DND-41 (cell line): ENCODE results near the gene TMEM106C.

Experiments
- ATAC-seq: fragments of 200-7000 bp; cut with Tn5 transposase; 3 replicates; pipeline ENCODE4 v1.9.1; 2021; ENCODE audit warnings: low read depth; ENCODE audit not compliant: insufficient read depth
- DNase-seq: peaks from one replicate; pipeline ENCODE4 v3.0.0-alpha.2; 2020
- H2AFZ ChIP-seq: 2 replicates; pipeline ENCODE4 v1.6.0; 2012; ENCODE audit warnings: low read depth, low read length
- H3K27ac ChIP-seq: 2 replicates; pipeline ENCODE4 v1.5.1; 2012; ENCODE audit warnings: low read length, inconsistent platforms
- H3K27me3 ChIP-seq: fragments of 200-600 bp; sonication (generic); 2 replicates; pipeline ENCODE4 v1.6.0; 2012; ENCODE audit warnings: low read length, mild to moderate bottlenecking, inconsistent platforms; ENCODE audit not compliant: insufficient read depth, poor library complexity
- H3K36me3 ChIP-seq: 2 replicates; pipeline ENCODE4 v1.5.1; 2012; ENCODE audit warnings: low read length, inconsistent platforms; ENCODE audit not compliant: insufficient read depth
- H3K4me1 ChIP-seq: 2 replicates; pipeline ENCODE4 v1.5.1; 2012; ENCODE audit warnings: mild to moderate bottlenecking, low read length; ENCODE audit not compliant: insufficient read depth
- H3K4me2 ChIP-seq: 2 replicates; pipeline ENCODE4 v1.6.0; 2012; ENCODE audit warnings: mild to moderate bottlenecking, moderate library complexity, low read length, inconsistent platforms; ENCODE audit not compliant: insufficient read depth
- H3K4me3 ChIP-seq, 2 experiments: fragments of 200-600 bp in 1 of 2; shearing (Covaris generic) in 1 of 2; 2 replicates each; pipeline ENCODE4 v1.5.1; 2012 to 2016; ENCODE audit warnings: inconsistent platforms in 2 of 2, low read length in 2 of 2, mild to moderate bottlenecking in 2 of 2, low read depth in 1 of 2, moderate library complexity in 1 of 2
- H3K79me2 ChIP-seq: 2 replicates; pipeline ENCODE4 v1.6.0; 2012; ENCODE audit warnings: low read length, inconsistent platforms; ENCODE audit not compliant: insufficient read depth
- H3K9ac ChIP-seq: 2 replicates; pipeline ENCODE4 v1.6.0; 2012; ENCODE audit warnings: low read depth, mild to moderate bottlenecking, inconsistent platforms, low read length, moderate library complexity
- H3K9me3 ChIP-seq: 2 replicates; pipeline ENCODE4 v1.5.1; 2012; ENCODE audit warnings: low read length, moderate library complexity, mild to moderate bottlenecking, inconsistent platforms; ENCODE audit not compliant: insufficient read depth, severe bottlenecking
- H4K20me1 ChIP-seq: 2 replicates; pipeline ENCODE4 v1.6.0; 2012; ENCODE audit warnings: low read length; ENCODE audit not compliant: insufficient read depth
- EZH2 ChIP-seq: IDR thresholded peaks from 3 replicates; pipeline ENCODE4 v1.6.1; 2012; ENCODE audit warnings: borderline replicate concordance, low read depth, mild to moderate bottlenecking, moderate library complexity, low read length, inconsistent platforms; ENCODE audit not compliant: severe bottlenecking
- TF ChIP-seq, protein P1 (sequence below): IDR thresholded peaks from 2 replicates; pipeline ENCODE4 v1.5.1; 2012; ENCODE audit warnings: borderline replicate concordance, low read length, moderate library complexity, mild to moderate bottlenecking; ENCODE audit not compliant: poor library complexity, severe bottlenecking; ENCODE audit errors: extremely low read depth

The TMEM106C gene

DNA sequence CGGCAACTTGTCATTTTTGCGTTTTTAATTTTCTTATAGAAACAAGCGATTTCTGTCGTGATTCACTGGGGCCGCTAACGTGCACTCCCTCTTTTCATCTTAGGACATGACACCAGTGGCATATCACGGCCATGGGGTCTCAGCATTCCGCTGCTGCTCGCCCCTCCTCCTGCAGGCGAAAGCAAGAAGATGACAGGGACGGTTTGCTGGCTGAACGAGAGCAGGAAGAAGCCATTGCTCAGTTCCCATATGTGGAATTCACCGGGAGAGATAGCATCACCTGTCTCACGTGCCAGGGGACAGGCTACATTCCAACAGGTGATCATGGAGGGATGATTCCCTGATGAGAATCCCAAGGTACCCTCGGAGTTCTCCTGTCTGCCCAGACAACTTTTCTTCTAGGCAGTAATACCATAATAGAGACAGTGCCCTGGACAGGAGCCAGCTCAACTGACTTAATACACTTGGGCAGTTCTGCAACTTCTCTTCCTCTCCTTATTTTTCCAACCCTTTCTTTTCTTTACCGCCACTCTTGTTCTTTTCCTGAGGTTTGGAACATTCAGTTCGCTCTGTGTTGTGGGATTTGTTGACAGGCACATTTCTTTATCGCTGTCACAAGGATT, 821 bp downstream of the TMEM106C start:
- H3K4me1 ChIP-seq: peaks cover 32% of the 10 kb centered on the region
- peak overlapping the region; percentile 86 for H3K27ac ChIP-seq

DNA sequence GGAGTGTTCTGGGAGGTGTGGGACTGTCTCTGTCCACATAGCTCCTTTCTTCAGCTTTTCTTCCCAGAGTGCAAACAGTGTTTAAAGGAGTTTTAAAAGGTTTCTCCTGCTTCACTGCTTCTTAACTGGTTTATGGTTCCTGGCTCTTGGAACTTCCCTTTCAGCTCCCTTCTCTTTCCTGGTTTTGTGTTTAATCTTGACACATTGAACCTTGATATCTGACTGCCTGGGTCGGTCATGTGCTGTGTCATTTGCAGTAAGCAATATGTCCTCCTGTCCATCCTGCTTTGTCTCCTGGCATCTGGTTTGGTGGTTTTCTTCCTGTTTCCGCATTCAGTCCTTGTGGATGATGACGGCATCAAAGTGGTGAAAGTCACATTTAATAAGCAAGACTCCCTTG, 2.2 kb downstream of the TMEM106C start:
- Histone ChIP-seq H3K27me3 (peaks cover 3% of the 10 kb centered on the region), H3K27ac (no peak overlapping the region), H3K4me3 (0 out of 4 replicates have a peak overlapping the region, but pooled peaks of 1 of the 2 experiments have one; percentile 89), H3K9me3 (no peaks in the 10 kb centered on the region), H3K4me2 (peak overlapping the region; percentile 95), H3K9ac (peak overlapping the region; percentile 84; the same call in 1 of the 2 replicates), H3K79me2 (peaks cover 26% of the 10 kb centered on the region), H3K36me3 (peaks cover 56% of the 10 kb centered on the region), H2AFZ (no peak overlapping the region), H4K20me1 (peaks cover 18% of the 10 kb centered on the region; the same call in 1 of the 2 replicates), H3K4me1 (peaks cover 32% of the 10 kb centered on the region)
- DNase-seq: no peak
- no peak for TF ChIP-seq EZH2
- TF ChIP-seq, protein P1, sequence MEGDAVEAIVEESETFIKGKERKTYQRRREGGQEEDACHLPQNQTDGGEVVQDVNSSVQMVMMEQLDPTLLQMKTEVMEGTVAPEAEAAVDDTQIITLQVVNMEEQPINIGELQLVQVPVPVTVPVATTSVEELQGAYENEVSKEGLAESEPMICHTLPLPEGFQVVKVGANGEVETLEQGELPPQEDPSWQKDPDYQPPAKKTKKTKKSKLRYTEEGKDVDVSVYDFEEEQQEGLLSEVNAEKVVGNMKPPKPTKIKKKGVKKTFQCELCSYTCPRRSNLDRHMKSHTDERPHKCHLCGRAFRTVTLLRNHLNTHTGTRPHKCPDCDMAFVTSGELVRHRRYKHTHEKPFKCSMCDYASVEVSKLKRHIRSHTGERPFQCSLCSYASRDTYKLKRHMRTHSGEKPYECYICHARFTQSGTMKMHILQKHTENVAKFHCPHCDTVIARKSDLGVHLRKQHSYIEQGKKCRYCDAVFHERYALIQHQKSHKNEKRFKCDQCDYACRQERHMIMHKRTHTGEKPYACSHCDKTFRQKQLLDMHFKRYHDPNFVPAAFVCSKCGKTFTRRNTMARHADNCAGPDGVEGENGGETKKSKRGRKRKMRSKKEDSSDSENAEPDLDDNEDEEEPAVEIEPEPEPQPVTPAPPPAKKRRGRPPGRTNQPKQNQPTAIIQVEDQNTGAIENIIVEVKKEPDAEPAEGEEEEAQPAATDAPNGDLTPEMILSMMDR: no peak
- ATAC-seq: no peak

More for the DNA sequence above, 821 bp downstream of the TMEM106C start:
- ATAC-seq (peak; percentile 25), DNase-seq (peak; percentile 43)
- Histone ChIP-seq H3K36me3 (peaks cover 52% of the 10 kb centered on the region), H3K4me2 (peak overlapping the region; percentile 95), H4K20me1 (peaks cover 18% of the 10 kb centered on the region; the same call in 1 of the 2 replicates), H3K27me3 (peaks cover 3% of the 10 kb centered on the region), H3K79me2 (peaks cover 26% of the 10 kb centered on the region), H2AFZ (peak overlapping the region; percentile 97), H3K9me3 (peaks cover 2% of the 10 kb centered on the region), H3K9ac (peak overlapping the region; percentile 84), H3K4me3 (peak overlapping the region; percentile 86 to 89)
- no peak for TF ChIP-seq EZH2
- TF ChIP-seq, protein P1: no peak

DNA sequence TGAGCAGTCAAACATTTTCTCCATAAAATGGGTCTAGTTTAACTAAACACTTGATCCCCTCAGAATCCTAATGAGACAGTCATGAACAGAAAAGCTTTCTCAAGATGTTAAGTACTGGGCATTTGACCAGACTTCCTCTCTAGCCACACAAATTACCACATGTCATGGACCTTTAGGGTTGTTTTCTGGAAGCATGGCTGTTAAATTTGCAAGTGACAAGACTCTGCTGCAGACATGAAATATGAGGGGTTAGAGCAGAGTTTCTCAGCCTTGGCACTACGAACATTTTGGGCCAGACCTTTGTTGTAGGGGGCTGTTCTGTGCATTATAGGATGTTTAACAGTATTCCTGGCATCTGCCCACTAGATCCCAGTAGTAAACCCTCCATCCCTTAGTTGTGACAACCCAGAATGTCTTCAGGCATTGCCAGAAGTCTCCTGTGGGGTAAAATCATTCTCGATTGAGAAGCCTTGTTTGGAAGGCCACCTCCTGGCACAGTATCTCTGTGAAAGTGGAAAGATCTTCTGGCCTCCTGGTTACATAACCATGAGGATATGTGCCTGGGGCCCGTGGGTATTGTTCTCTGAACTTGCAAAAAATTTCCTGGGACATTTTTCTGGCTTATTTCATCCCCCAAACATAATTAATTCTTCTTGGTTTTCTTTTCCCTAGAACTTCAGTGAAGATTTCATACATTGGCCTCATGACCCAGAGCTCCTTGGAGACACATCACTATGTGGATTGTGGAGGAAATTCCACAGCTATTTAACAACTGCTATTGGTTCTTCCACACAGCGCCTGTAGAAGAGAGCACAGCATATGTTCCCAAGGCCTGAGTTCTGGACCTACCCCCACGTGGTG, 4.3 kb downstream of the TMEM106C start:
- DNase-seq (no peak), ATAC-seq (no peak)
- H3K79me2 ChIP-seq: peaks cover 26% of the 10 kb centered on the region
- TF ChIP-seq, protein P1: no peak
- TF ChIP-seq EZH2: no peak
- peaks cover 28% of the 10 kb centered on the region for H3K4me1 ChIP-seq
- H3K27ac ChIP-seq: no peak overlapping the region
- peaks cover 59% of the 10 kb centered on the region for H3K36me3 ChIP-seq
- H3K4me3 ChIP-seq: no peak overlapping the region
- H2AFZ ChIP-seq: no peak overlapping the region
- no peak overlapping the region for H3K9ac ChIP-seq
- peaks cover 18% of the 10 kb centered on the region; the same call in 1 of the 2 replicates for H4K20me1 ChIP-seq
- no peak overlapping the region for H3K4me2 ChIP-seq
- no peaks in the 10 kb centered on the region for H3K27me3 ChIP-seq
- no peaks in the 10 kb centered on the region for H3K9me3 ChIP-seq
